HG03139 (cell line): Measurements from ENCODE around the gene PFKL.
"Not testable (repeated sequence)": the region's sequence is repeated elsewhere in the genome, so short reads cannot be mapped to it uniquely, and the experiment has no call there.

ENCODE experiments used
- ATAC-seq: cut with Tn5 transposase; IDR thresholded peaks from one replicate; pipeline ENCODE4 v1.9.1; 2021; ENCODE audit not compliant: unreplicated experiment

Gene PFKL

GRCh38 chr21:44275041-44275440 lies 24.8 kb upstream of the PFKL start:
- ATAC-seq = no peak

- ATAC-seq = no peak
These were observed 20.2 kb upstream of the PFKL start for GRCh38 chr21:44279354-44280260.

GRCh38 chr21:44281801-44282200 lies 18.1 kb upstream of the PFKL start:
- no peak for ATAC-seq

GRCh38 chr21:44282370-44282769 lies 17.5 kb upstream of the PFKL start:
- ATAC-seq = no peak

- not testable (repeated sequence) for ATAC-seq
These were observed 16.6 kb upstream of the PFKL start for GRCh38 chr21:44283211-44283785.

- ATAC-seq = no peak
These were observed 15.9 kb upstream of the PFKL start for GRCh38 chr21:44283948-44284347.

- ATAC-seq = no peak
These were observed 14.5 kb upstream of the PFKL start, which contains the start of gene AIRE for GRCh38 chr21:44285138-44285992. AIRE (plus strand) TSS chr21:44285876; CDS start chr21:44286007, 131 bp downstream.

- no peak for ATAC-seq
These were observed 13.7 kb upstream of the PFKL start for GRCh38 chr21:44286086-44286715.

- ATAC-seq = no peak
These were observed 12.9 kb upstream of the PFKL start for GRCh38 chr21:44286716-44287632.

- no peak for ATAC-seq
These were observed 11.4 kb upstream of the PFKL start for GRCh38 chr21:44288251-44289110.

- no peak for ATAC-seq
These were observed 10.4 kb upstream of the PFKL start for GRCh38 chr21:44289381-44290010.

- ATAC-seq = no peak
These were observed 9.4 kb upstream of the PFKL start for GRCh38 chr21:44290327-44291077.

- no peak for ATAC-seq
These were observed 8.5 kb upstream of the PFKL start for GRCh38 chr21:44291078-44291935.

GRCh38 chr21:44291936-44292811 lies 7.7 kb upstream of the PFKL start:
- no peak for ATAC-seq

- ATAC-seq = no peak
These were observed 7.0 kb upstream of the PFKL start for GRCh38 chr21:44292812-44293195.
